Transverse colon (tissue), 4 donors: Measurements from ENCODE around the gene HNMT. TPM values are rescaled to one million over a fixed set of nuclear protein-coding genes. Genes with fewer than 3 reads are reported as not detected.

Experiments
- DNase-seq: peaks from one replicate; pipeline ENCODE4 v3.0.0-alpha.2; 2019
- H3K27ac ChIP-seq, 4 donors: fragments of 200-600 bp; sonication (generic); 2 replicates each; pipeline ENCODE4 v1.5.1; 2016 to 2018; ENCODE audit warnings: inconsistent platforms in 4 of 4
- H3K27me3 ChIP-seq: fragments of 200-600 bp; sonication (generic); 2 replicates; pipeline ENCODE4 v1.5.1; 2017; ENCODE audit warnings: inconsistent platforms
- H3K36me3 ChIP-seq, 4 donors: fragments of 200-600 bp; sonication (generic); 2 replicates each; pipeline ENCODE4 v1.5.1; 2017 to 2019; ENCODE audit warnings: inconsistent platforms in 4 of 4
- H3K4me1 ChIP-seq, 4 donors: fragments of 200-600 bp; sonication (generic); 2 replicates each; pipeline ENCODE4 v1.5.1; 2017 to 2020; ENCODE audit warnings: inconsistent platforms in 4 of 4
- H3K4me3 ChIP-seq, 4 donors: fragments of 200-600 bp; sonication (generic); 1 replicate in 1 of 4; 2 replicates in 3 of 4; pipeline versions ENCODE4 v1.5.1 to v1.6.1; 2017 to 2019; ENCODE audit warnings: inconsistent platforms in 4 of 4
- H3K9me3 ChIP-seq, 2 donors: fragments of 200-600 bp; sonication (generic); 2 replicates each; pipeline ENCODE4 v1.5.1; 2017 to 2019; ENCODE audit warnings: inconsistent platforms in 2 of 2
- CTCF ChIP-seq, 5 experiments: fragments of 200-600 bp in 3 of 5; fragments of 450-650 bp in 2 of 5; sonication (generic) in 3 of 5; IDR thresholded peaks; 1 replicate in 2 of 5; 2 replicates in 3 of 5; pipeline ENCODE4 v1.5.1; 2016 to 2017; ENCODE audit warnings: antibody characterized with exemption in 5 of 5, inconsistent platforms in 3 of 5, mild to moderate bottlenecking in 2 of 5, moderate library complexity in 1 of 5
- EP300 ChIP-seq: sonication (generic); formaldehyde crosslinking; IDR thresholded peaks from one replicate; pipeline ENCODE4 v1.6.1; 2017; ENCODE audit warnings: antibody characterized with exemption, low read depth
- POLR2A ChIP-seq: fragments of 450-650 bp; IDR thresholded peaks from one replicate; pipeline ENCODE4 v1.6.1; 2016; ENCODE audit warnings: antibody characterized with exemption, mild to moderate bottlenecking, moderate library complexity
- POLR2AphosphoS5 ChIP-seq, 3 donors: sonication (generic); formaldehyde crosslinking; IDR thresholded peaks; one replicate each; pipeline ENCODE4 v1.6.1; 2016; ENCODE audit warnings: antibody characterized with exemption in 3 of 3
- WGBS, 2 donors: methylation state at CpG; one replicate each; pipeline ENCODE4 v1.1.5; 2018; ENCODE audit warnings: low coverage in 1 of 2; 5-methylcytosine and 5-hydroxymethylcytosine counted together
- in situ Hi-C, 4 donors: fragments of 200-750 bp; cut with MboI; loops; one replicate each; pipeline versions ENCODE4 v1.15.0 to v1.15.1; 2017; ENCODE audit warnings: low sequenced_read_pairs in 3 of 4, low pct_ligation_motif_present in 1 of 4, low pct_unique_long_range_greater_than_20kb in 1 of 4
- intact Hi-C: fragments of 100-400 bp; cut with DNase I; formaldehyde crosslinking; loops from one replicate; pipeline ENCODE4 v1.15.1; 2023; ENCODE audit warnings: low total_unique reads
- total RNA-seq, 4 donors: library from RNA; depleted of rRNA; stranded (reverse); fragments of >200 nt; gene quantifications; one replicate each; pipeline ENCODE4 v1.1.0, GENCODE V29; 2016

Gene HNMT
- total RNA-seq, 4 donors from 2014 or later = 36.3 to 64.9 (median 48.4) TPM

- 57 to 67% methylated on average over 1 of the region's 1 CpG for WGBS, 2 donors
- in situ Hi-C loops (no loop called here), intact Hi-C loops (no loop called here)
- no peaks in the 10 kb centered on the region for H3K4me1 ChIP-seq
- H3K27me3 ChIP-seq = no peaks in the 10 kb centered on the region
- no peaks in the 10 kb centered on the region for H3K9me3 ChIP-seq
- peaks cover 0 to 24% (median 10%) of the 10 kb centered on the region in 4 donors for H3K36me3 ChIP-seq
- DNase-seq = no peak
- H3K27ac ChIP-seq = no peak overlapping the region
- no peak overlapping the region for H3K4me3 ChIP-seq
- TF ChIP-seq POLR2A (no peak), EP300 (no peak), CTCF (IDR thresholded peaks at IDR 0.05) (no peak), POLR2AphosphoS5 (IDR thresholded peaks at IDR 0.05) (no peak)
Measured at GRCh38 chr2:138003411-138003810, 39.1 kb downstream of the HNMT start.

- DNase-seq = no peak
- Histone ChIP-seq H3K4me3 (no peak overlapping the region), H3K4me1 (no peaks in the 10 kb centered on the region), H3K9me3 (no peaks in the 10 kb centered on the region), H3K27ac (no peak overlapping the region), H3K36me3 (peaks cover 0 to 36% (median 12%) of the 10 kb centered on the region in 4 donors), H3K27me3 (no peaks in the 10 kb centered on the region)
- in situ Hi-C loops (no loop called here), intact Hi-C loops (no loop called here)
- no peak for TF ChIP-seq EP300
- TF ChIP-seq POLR2AphosphoS5 (IDR thresholded peaks at IDR 0.05) = no peak
- no peak for TF ChIP-seq CTCF (IDR thresholded peaks at IDR 0.05)
- TF ChIP-seq POLR2A = no peak
- WGBS, 2 donors = 88 to 97% methylated on average over 2 of the region's 2 CpGs
Measured at GRCh38 chr2:138007431-138007830, 43.2 kb downstream of the HNMT start.

- in situ Hi-C loops = no loop called here
- intact Hi-C loops = no loop called here
- Histone ChIP-seq H3K9me3 (no peaks in the 10 kb centered on the region), H3K27me3 (no peaks in the 10 kb centered on the region), H3K4me3 (no peak overlapping the region), H3K4me1 (no peaks in the 10 kb centered on the region), H3K36me3 (peaks cover 0 to 36% (median 10%) of the 10 kb centered on the region in 4 donors), H3K27ac (no peak overlapping the region)
- TF ChIP-seq POLR2AphosphoS5 (IDR thresholded peaks at IDR 0.05) = no peak
- 81 to 89% methylated on average over 1 of the region's 1 CpG for WGBS, 2 donors
- no peak for DNase-seq
Measured at GRCh38 chr2:138009622-138010021, 45.3 kb downstream of the HNMT start.

GRCh38 chr2:138010890-138011289 lies 46.6 kb downstream of the HNMT start:
- TF ChIP-seq POLR2A = no peak
- no peak for TF ChIP-seq CTCF (IDR thresholded peaks at IDR 0.05)
- Histone ChIP-seq H3K27me3 (no peaks in the 10 kb centered on the region), H3K9me3 (no peaks in the 10 kb centered on the region), H3K4me1 (peaks cover 0 to 2% (median 0%) of the 10 kb centered on the region in 4 donors), H3K27ac (no peak overlapping the region), H3K4me3 (no peak overlapping the region), H3K36me3 (peaks cover 0 to 24% (median 4%) of the 10 kb centered on the region in 4 donors)
- intact Hi-C loops (no loop called here), in situ Hi-C loops (no loop called here)
- DNase-seq = no peak
- WGBS, 2 donors = 83 to 86% methylated on average over 4 of the region's 4 CpGs

GRCh38 chr2:138012082-138012481 lies 47.8 kb downstream of the HNMT start:
- no peaks in the 10 kb centered on the region for H3K27me3 ChIP-seq
- in situ Hi-C loops (no loop called here), intact Hi-C loops (no loop called here)
- DNase-seq = no peak
- H3K4me1 ChIP-seq = peaks cover 0 to 9% (median 2%) of the 10 kb centered on the region in 4 donors
- 90 to 95% methylated on average over 3 of the region's 3 CpGs for WGBS, 2 donors
- H3K4me3 ChIP-seq = no peak overlapping the region
- no peak overlapping the region for H3K27ac ChIP-seq
- H3K36me3 ChIP-seq = peaks cover 0 to 22% (median 3%) of the 10 kb centered on the region in 4 donors
- no peaks in the 10 kb centered on the region for H3K9me3 ChIP-seq
- TF ChIP-seq CTCF (IDR thresholded peaks at IDR 0.05) (no peak), POLR2A (no peak), POLR2AphosphoS5 (IDR thresholded peaks at IDR 0.05) (no peak), EP300 (no peak)
